K562 treated with DMSO at 1 percent for 48 hours (cell line): Measurements from ENCODE around the gene ZXDB. TPM values are rescaled to one million over a fixed set of nuclear protein-coding genes. Genes with fewer than 3 reads are reported as not detected.

ENCODE experiments used
- total RNA-seq: library from RNA; unstranded; fragments of 300-600 nt; gene quantifications from 2 replicates; pipeline ENCODE4 v1.2.3, GENCODE V29; 2022; ENCODE audit warnings: low replicate concordance; ENCODE audit errors: extremely low read depth

Gene ZXDB
- total RNA-seq: not detected in 2 replicates

DNA sequence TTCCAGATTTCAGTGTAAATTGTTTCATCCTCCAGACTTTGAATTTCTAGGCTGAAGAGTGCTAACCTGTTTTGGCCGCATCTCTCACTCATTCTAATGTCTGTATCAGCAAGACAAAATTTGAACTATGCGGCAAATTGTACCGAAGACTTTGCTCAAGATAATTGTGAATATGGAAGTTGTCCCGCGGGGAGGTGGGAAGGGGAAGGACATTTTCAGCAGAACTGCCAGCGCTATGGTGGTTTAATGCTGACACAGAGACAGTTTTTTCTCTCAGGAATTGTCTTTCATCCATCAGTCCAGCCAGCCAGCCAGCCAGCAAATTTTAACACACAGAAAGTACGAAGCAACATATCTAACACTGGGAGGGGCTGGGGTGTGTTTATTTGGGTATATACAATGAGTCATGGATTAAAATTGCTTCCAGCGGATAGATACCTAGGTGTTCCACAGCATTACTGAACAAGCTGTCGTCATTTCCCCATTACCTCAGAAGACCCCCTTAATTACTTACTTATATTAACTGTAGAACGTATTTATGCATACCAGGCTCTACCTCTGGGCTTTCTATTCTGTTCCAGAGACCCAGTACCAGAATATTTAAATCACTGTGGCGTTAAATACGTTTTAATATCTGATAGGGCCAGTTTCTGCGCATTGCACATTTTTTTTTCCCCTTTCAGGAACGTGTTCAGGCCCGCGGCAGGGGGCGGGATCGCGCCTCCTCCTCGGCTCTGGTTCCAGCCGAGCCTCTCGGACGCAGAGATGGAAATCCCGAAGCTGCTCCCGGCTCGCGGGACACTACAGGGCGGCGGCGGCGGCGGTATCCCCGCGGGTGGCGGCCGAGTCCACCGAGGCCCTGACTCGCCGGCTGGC, at the start of gene ZXDB:
Gene ZXDB, plus strand, starts transcription at position 728 of the 876 bp plus-strand sequence. Its CDS starts 38 bp downstream, at position 766.

Other genes starting within 250 kb of the ZXDB start
- not detected in 2 replicates for gene NLRP2B, start 88.2 kb downstream of the ZXDB start, total RNA-seq